Measurements from ENCODE around the gene RPL12. TPM values are rescaled to one million over a fixed set of nuclear protein-coding genes. Genes with fewer than 3 reads are reported as not detected.
"Not testable (repeated sequence)": the region's sequence is repeated elsewhere in the genome, so short reads cannot be mapped to it uniquely, and the experiment has no call there.

The RPL12 gene
- total RNA-seq, 2 experiments from 2014 or later: 1,248 to 1,328 TPM

GRCh38 chr9:127466407-127466917 is 15.3 kb upstream of the RPL12 start:
- DNase-seq; H3K4me1 Mint-ChIP-seq (ENCODE audit: low read depth); CTCF ChIA-PET; H3K27ac Mint-ChIP-seq; ATAC-seq; H3K9me3 Mint-ChIP-seq (ENCODE audit: insufficient read depth); H3K27me3 Mint-ChIP-seq (ENCODE audit: low read depth); H3K4me3 Mint-ChIP-seq: not testable (repeated sequence)
- POLR2A ChIA-PET: interaction anchor here (0.6 to 1.3 kb wide), 2 partner anchors 15 to 760 kb away, joined by 3 read pairs; partner anchors contain the start of gene LRSAM1
- peaks cover 36% of the 10 kb centered on the region for H3K36me3 Mint-ChIP-seq (ENCODE audit: low read depth)

- ChIA-PET CTCF (interaction anchor here (1.3 kb wide), 1 partner anchor 9 kb away, joined by 3 read pairs; no protein-coding TSS in a partner anchor), POLR2A (no interaction called here)
- no peak overlapping the region for H3K27ac Mint-ChIP-seq
- no peak overlapping the region for H3K4me3 Mint-ChIP-seq
- no peak for DNase-seq
- peaks cover 33% of the 10 kb centered on the region for H3K36me3 Mint-ChIP-seq (ENCODE audit: low read depth)
- ATAC-seq: no peak
- no peaks in the 10 kb centered on the region for H3K4me1 Mint-ChIP-seq (ENCODE audit: low read depth)
- H3K9me3 Mint-ChIP-seq (ENCODE audit: insufficient read depth): no peaks in the 10 kb centered on the region
- H3K27me3 Mint-ChIP-seq (ENCODE audit: low read depth): no peaks in the 10 kb centered on the region
Observed at GRCh38 chr9:127463911-127464310, 12.7 kb upstream of the RPL12 start.

GRCh38 chr9:127463382-127463781 is 12.2 kb upstream of the RPL12 start:
- ChIA-PET POLR2A (no interaction called here), CTCF (interaction anchor here (1.3 kb wide), 1 partner anchor 8 kb away, joined by 3 read pairs; no protein-coding TSS in a partner anchor)
- no peak for DNase-seq
- Mint-ChIP-seq H3K4me3 (no peak overlapping the region), H3K27ac (no peak overlapping the region), H3K4me1 (ENCODE audit: low read depth) (no peaks in the 10 kb centered on the region), H3K36me3 (ENCODE audit: low read depth) (peaks cover 35% of the 10 kb centered on the region), H3K27me3 (ENCODE audit: low read depth) (no peaks in the 10 kb centered on the region), H3K9me3 (ENCODE audit: insufficient read depth) (no peaks in the 10 kb centered on the region)
- no peak for ATAC-seq

- no peaks in the 10 kb centered on the region for H3K27me3 Mint-ChIP-seq (ENCODE audit: low read depth)
- H3K4me1 Mint-ChIP-seq (ENCODE audit: low read depth): peaks cover 3% of the 10 kb centered on the region
- CTCF ChIA-PET: no interaction called here
- peaks cover 30% of the 10 kb centered on the region for H3K36me3 Mint-ChIP-seq (ENCODE audit: low read depth)
- H3K27ac Mint-ChIP-seq: no peak overlapping the region
- ATAC-seq: no peak
- no peaks in the 10 kb centered on the region for H3K9me3 Mint-ChIP-seq (ENCODE audit: insufficient read depth)
- POLR2A ChIA-PET: interaction anchor here (1.3 kb wide), 1 partner anchor 9 kb away, joined by 3 read pairs; no protein-coding TSS in a partner anchor
- DNase-seq: no peak
- no peak overlapping the region for H3K4me3 Mint-ChIP-seq
Observed at GRCh38 chr9:127458921-127459320, 7.7 kb upstream of the RPL12 start.

GRCh38 chr9:127457191-127457878 is 6.1 kb upstream of the RPL12 start:
- Mint-ChIP-seq H3K4me3 (no peak overlapping the region), H3K9me3 (ENCODE audit: insufficient read depth) (no peaks in the 10 kb centered on the region), H3K36me3 (ENCODE audit: low read depth) (peaks cover 21% of the 10 kb centered on the region), H3K4me1 (ENCODE audit: low read depth) (peaks cover 13% of the 10 kb centered on the region), H3K27ac (no peak overlapping the region), H3K27me3 (ENCODE audit: low read depth) (no peaks in the 10 kb centered on the region)
- ChIA-PET POLR2A (no interaction called here), CTCF (no interaction called here)
- no peak for ATAC-seq
- DNase-seq: no peak

GRCh38 chr9:127455324-127455992 is 4.3 kb upstream of the RPL12 start:
- no peak overlapping the region for H3K27ac Mint-ChIP-seq
- CTCF ChIA-PET: interaction anchor here (0.7 to 2.0 kb wide), 16 partner anchors 8 to 280 kb away, joined by 3 to 12 read pairs (median 3); partner anchors contain the start of genes SLC2A8 and TOR2A

GRCh38 chr9:127452691-127453090 is 1.5 kb upstream of the RPL12 start:
- no peaks in the 10 kb centered on the region for H3K27me3 Mint-ChIP-seq (ENCODE audit: low read depth)
- POLR2A ChIA-PET: interaction anchor here (0.7 to 2.5 kb wide), 2 partner anchors 29 to 65 kb away, joined by 3 to 7 read pairs; partner anchors contain the start of gene ZNF79
- H3K4me3 Mint-ChIP-seq: peak overlapping the region; percentile 95
- no peaks in the 10 kb centered on the region for H3K9me3 Mint-ChIP-seq (ENCODE audit: insufficient read depth)
- DNase-seq (no peak), ATAC-seq (no peak)
- peaks cover 41% of the 10 kb centered on the region for H3K36me3 Mint-ChIP-seq (ENCODE audit: low read depth)
- peak overlapping the region; percentile 97 for H3K27ac Mint-ChIP-seq
- H3K4me1 Mint-ChIP-seq (ENCODE audit: low read depth): peaks cover 45% of the 10 kb centered on the region
- CTCF ChIA-PET: interaction anchor here (1.0 to 1.8 kb wide), 3 partner anchors 29 to 133 kb away, joined by 3 to 8 read pairs (median 4); partner anchors contain the start of gene ZNF79

More at GRCh38 chr9:127455324-127455992, 4.3 kb upstream of the RPL12 start:
- Mint-ChIP-seq H3K9me3 (ENCODE audit: insufficient read depth) (no peaks in the 10 kb centered on the region), H3K4me1 (ENCODE audit: low read depth) (peaks cover 19% of the 10 kb centered on the region), H3K4me3 (no peak overlapping the region), H3K36me3 (ENCODE audit: low read depth) (peaks cover 16% of the 10 kb centered on the region), H3K27me3 (ENCODE audit: low read depth) (no peaks in the 10 kb centered on the region)
- DNase-seq: peak; percentile 39
- no peak for ATAC-seq
- POLR2A ChIA-PET: no interaction called here

GRCh38 chr9:127451858-127452656 is 851 bp upstream of the RPL12 start:
- H3K4me3 Mint-ChIP-seq: peak overlapping the region; percentile 95
- H3K9me3 Mint-ChIP-seq (ENCODE audit: insufficient read depth): no peaks in the 10 kb centered on the region
- DNase-seq (peak; percentile 66), ATAC-seq (peak; percentile 23)
- peaks cover 51% of the 10 kb centered on the region for H3K4me1 Mint-ChIP-seq (ENCODE audit: low read depth)
- POLR2A ChIA-PET: interaction anchor here (0.6 to 2.8 kb wide), 40 partner anchors 9 to 968 kb away, joined by 3 to 40 read pairs (median 4); partner anchors contain the start of genes PTRH1, SLC2A8, ST6GALNAC4 and TOR2A
- no peaks in the 10 kb centered on the region for H3K27me3 Mint-ChIP-seq (ENCODE audit: low read depth)
- peak overlapping the region; percentile 97 for H3K27ac Mint-ChIP-seq
- peaks cover 47% of the 10 kb centered on the region for H3K36me3 Mint-ChIP-seq (ENCODE audit: low read depth)
- CTCF ChIA-PET: interaction anchor here (1.0 to 2.4 kb wide), 10 partner anchors 16 to 283 kb away, joined by 3 to 8 read pairs (median 3); partner anchors contain the start of genes TOR2A and ZNF79

GRCh38 chr9:127451608-127451857 is 327 bp upstream of the RPL12 start:
- Mint-ChIP-seq H3K36me3 (ENCODE audit: low read depth) (peaks cover 50% of the 10 kb centered on the region), H3K9me3 (ENCODE audit: insufficient read depth) (no peaks in the 10 kb centered on the region), H3K4me1 (ENCODE audit: low read depth) (peaks cover 54% of the 10 kb centered on the region), H3K27me3 (ENCODE audit: low read depth) (no peaks in the 10 kb centered on the region), H3K4me3 (peak overlapping the region; percentile 95), H3K27ac (peak overlapping the region; percentile 97)
- DNase-seq (no peak), ATAC-seq (no peak)
- CTCF ChIA-PET: interaction anchor here (1.0 to 2.4 kb wide), 8 partner anchors 16 to 283 kb away, joined by 3 to 8 read pairs (median 3); partner anchors contain the start of genes TOR2A and ZNF79
- POLR2A ChIA-PET: interaction anchor here (0.6 to 2.8 kb wide), 42 partner anchors 9 to 968 kb away, joined by 3 to 40 read pairs (median 4); partner anchors contain the start of genes PTRH1, SLC2A8, ST6GALNAC4 and TOR2A

- Mint-ChIP-seq H3K4me1 (ENCODE audit: low read depth) (peaks cover 51% of the 10 kb centered on the region), H3K27ac (peak overlapping the region; percentile 97), H3K4me3 (peak overlapping the region; percentile 95), H3K36me3 (ENCODE audit: low read depth) (peaks cover 62% of the 10 kb centered on the region), H3K9me3 (ENCODE audit: insufficient read depth) (no peaks in the 10 kb centered on the region), H3K27me3 (ENCODE audit: low read depth) (no peaks in the 10 kb centered on the region)
- CTCF ChIA-PET: interaction anchor here (0.8 to 2.4 kb wide), 4 partner anchors 18 to 285 kb away, joined by 3 to 8 read pairs (median 4); partner anchors contain the start of genes SLC2A8 and TOR2A
- POLR2A ChIA-PET: interaction anchor here (0.6 to 2.8 kb wide), 33 partner anchors 9 to 709 kb away, joined by 3 to 40 read pairs (median 5); partner anchors contain the start of genes ST6GALNAC4, TOR2A and ZNF79
- DNase-seq: no peak
- ATAC-seq: peak; percentile 7
Observed at GRCh38 chr9:127450243-127450760, 904 bp downstream of the RPL12 start.
